K562 (cell line): ENCODE data around the gene TOR1B. TPM values are rescaled to one million over a fixed set of nuclear protein-coding genes. Genes with fewer than 3 reads are reported as not detected.

Source experiments
- ADNP ChIP-seq: fragments of 200-800 bp; sonication (Bioruptor generic); IDR thresholded peaks from 2 replicates; pipeline ENCODE4 v1.6.1; 2016; ENCODE audit warnings: missing genetic modification characterization, missing compliant biosample characterization
- CBFA2T3 ChIP-seq: fragments of 450-650 bp; IDR thresholded peaks from 2 replicates; pipeline ENCODE4 v1.6.1; 2017
- DIDO1 ChIP-seq: fragments of 450-650 bp; IDR thresholded peaks from 2 replicates; pipeline ENCODE4 v1.6.1; 2016; ENCODE audit warnings: low read depth, missing biosample characterization, missing genetic modification characterization
- HDGF ChIP-seq: fragments of 450-650 bp; IDR thresholded peaks from 2 replicates; pipeline ENCODE4 v1.6.1; 2016
- IFI16 ChIP-seq: fragments of 250-450 bp; sonication (Bioruptor Pico); IDR thresholded peaks from 2 replicates; pipeline ENCODE4 v2.1.2; 2022; ENCODE audit warnings: mild to moderate bottlenecking, inconsistent platforms
- POLR2G ChIP-seq: fragments of 200-400 bp; formaldehyde crosslinking; IDR thresholded peaks from 2 replicates; pipeline ENCODE4 v1.6.1; 2017; ENCODE audit warnings: low read depth, mild to moderate bottlenecking, antibody characterized with exemption, low read length, moderate library complexity
- RCOR1 ChIP-seq, 2 experiments: IDR thresholded peaks; 2 replicates each; pipeline ENCODE4 v1.6.1; 2012; ENCODE audit warnings: low read depth in 2 of 2, low read length in 2 of 2, borderline replicate concordance in 1 of 2, improper control_type of control experiment in 1 of 2
- SMAD4 ChIP-seq: fragments of 250-450 bp; sonication (Bioruptor Pico); conservative IDR thresholded peaks from 2 replicates; pipeline ENCODE4 v1.8.0; 2021; ENCODE audit warnings: inconsistent platforms, mild to moderate bottlenecking, moderate library complexity
- SRSF9 ChIP-seq: fragments of 200-400 bp; formaldehyde crosslinking; IDR thresholded peaks from 2 replicates; pipeline ENCODE4 v1.6.1; 2017; ENCODE audit warnings: low read depth, low read length, borderline replicate concordance
- SUPT5H ChIP-seq: fragments of 450-650 bp; IDR thresholded peaks from 2 replicates; pipeline ENCODE4 v1.6.1; 2016
- XRCC3 ChIP-seq: fragments of 450-650 bp; IDR thresholded peaks from 2 replicates; pipeline ENCODE4 v1.6.1; 2017; ENCODE audit warnings: mild to moderate bottlenecking, moderate library complexity
- ZC3H8 ChIP-seq: fragments of 450-650 bp; IDR thresholded peaks from 2 replicates; pipeline ENCODE4 v1.6.1; 2017
- ZEB2 ChIP-seq: fragments of 450-650 bp; IDR thresholded peaks from 2 replicates; pipeline ENCODE4 v1.6.1; 2016
- ZNF197 ChIP-seq: fragments of 200-800 bp; sonication (Bioruptor generic); IDR thresholded peaks from 2 replicates; pipeline ENCODE4 v1.6.1; 2016; ENCODE audit warnings: low read depth, missing genetic modification characterization, missing compliant biosample characterization
- ZNF644 ChIP-seq: fragments of 200-800 bp; sonication (Bioruptor generic); IDR thresholded peaks from 2 replicates; pipeline ENCODE4 v1.6.1; 2016; ENCODE audit warnings: low read depth, missing genetic modification characterization, missing compliant biosample characterization
- polyA plus RNA-seq, 8 experiments: library from polyadenylated mRNA; depleted of rRNA in 4 of 8; stranded (reverse) in 5 of 8; unstranded in 3 of 8; fragments of >200 nt; fragmentation: Nextera tagmentation in 2 of 8; fragmentation: Illumina TruSeq in 1 of 8; extraction: Ambion mirVana in 2 of 8; extraction: Trizol in 1 of 8; gene quantifications; 2 replicates each; pipeline versions ENCODE4 v1.2.1 to v1.2.3, GENCODE V29; 2011 to 2014; ENCODE audit warnings: inconsistent platforms in 1 of 8, missing spikeins in 1 of 8
- total RNA-seq, 7 experiments: library from RNA; depleted of rRNA in 6 of 7; stranded (reverse); fragments of >200 nt in 6 of 7; fragmentation: Illumina TruSeq in 2 of 7; extraction: Trizol in 2 of 7; gene quantifications; 2 replicates each; pipeline versions ENCODE4 v1.2.1 to v1.2.3, GENCODE V29; 2011 to 2021; ENCODE audit warnings: low replicate concordance in 1 of 7
- TF ChIP-seq, protein P1 (sequence below), 2 experiments: fragments of 150-350 bp in 1 of 2; IDR thresholded peaks; 2 replicates each; pipeline ENCODE4 v1.6.1; 2012 to 2016; ENCODE audit warnings: low read depth in 2 of 2, low read length in 2 of 2, mild to moderate bottlenecking in 1 of 2, moderate library complexity in 1 of 2
- TF ChIP-seq, protein P2 (sequence below): sonication (generic); formaldehyde crosslinking; IDR thresholded peaks from 2 replicates; pipeline ENCODE4 v1.5.0; 2020; ENCODE audit warnings: missing genetic modification reagents
- TF ChIP-seq, protein P3 (sequence below): fragments of 250-450 bp; sonication (Bioruptor Pico); IDR thresholded peaks from 2 replicates; pipeline ENCODE4 v1.8.0; 2021; ENCODE audit warnings: mild to moderate bottlenecking, moderate library complexity
- TF ChIP-seq, protein P4 (sequence below): IDR thresholded peaks from 2 replicates; pipeline ENCODE4 v1.6.1; 2014; ENCODE audit warnings: antibody characterized with exemption
- TF ChIP-seq, protein P5 (sequence below): fragments of 250-450 bp; sonication (Bioruptor Pico); IDR thresholded peaks from 2 replicates; pipeline ENCODE4 v1.9.0; 2021; ENCODE audit warnings: mild to moderate bottlenecking
- TF ChIP-seq, protein P6 (sequence below): fragments of 250-450 bp; sonication (Bioruptor Pico); IDR thresholded peaks from 2 replicates; pipeline ENCODE4 v1.8.0; 2021; ENCODE audit warnings: moderate library complexity, mild to moderate bottlenecking, inconsistent platforms

TOR1B gene
- total and polyA plus RNA-seq, 9 of the 15 experiments (the other 6 are each of a cell fraction or from before 2014, with no cell fraction given) = 4.2 to 36.5 (median 24.6) TPM

DNA sequence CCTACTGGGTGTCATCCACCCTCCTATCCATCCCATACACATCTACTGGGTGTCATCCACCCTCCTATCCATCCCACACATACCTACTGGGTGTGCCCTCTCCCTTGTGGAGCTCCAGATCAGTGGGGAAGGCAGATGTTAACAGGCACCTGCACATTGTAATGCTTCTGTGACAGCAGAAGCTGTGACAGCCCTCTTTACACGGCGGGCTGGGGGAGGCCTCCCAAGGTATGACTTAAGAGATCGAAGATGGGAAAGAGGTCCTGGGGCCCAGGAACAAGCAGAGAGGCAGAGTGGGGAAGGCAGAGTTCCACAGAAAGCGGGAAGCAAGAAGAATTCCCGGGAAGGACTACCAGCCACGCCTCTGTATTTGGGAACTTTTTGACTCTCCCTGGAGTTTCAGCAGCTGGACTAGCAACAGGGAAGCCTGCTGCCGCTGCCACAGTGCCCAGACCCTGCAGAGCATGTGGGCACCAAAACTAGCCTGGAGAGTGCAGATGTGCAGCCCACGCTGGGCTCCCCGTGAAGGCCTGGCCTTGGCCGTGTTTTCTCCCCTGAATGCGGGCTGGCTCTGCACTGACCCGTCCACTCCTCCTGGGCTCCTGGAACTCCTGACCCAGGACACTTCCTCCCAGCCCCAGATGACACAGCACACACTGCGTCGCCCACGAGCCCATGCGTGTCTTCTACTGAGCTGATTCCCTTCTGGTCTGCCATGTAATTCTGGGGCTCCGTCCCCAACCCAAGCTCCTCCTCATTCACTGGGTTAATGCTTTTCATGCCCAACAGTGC, 11.6 kb downstream of the TOR1B start (continued):
- TF ChIP-seq, protein P1, sequence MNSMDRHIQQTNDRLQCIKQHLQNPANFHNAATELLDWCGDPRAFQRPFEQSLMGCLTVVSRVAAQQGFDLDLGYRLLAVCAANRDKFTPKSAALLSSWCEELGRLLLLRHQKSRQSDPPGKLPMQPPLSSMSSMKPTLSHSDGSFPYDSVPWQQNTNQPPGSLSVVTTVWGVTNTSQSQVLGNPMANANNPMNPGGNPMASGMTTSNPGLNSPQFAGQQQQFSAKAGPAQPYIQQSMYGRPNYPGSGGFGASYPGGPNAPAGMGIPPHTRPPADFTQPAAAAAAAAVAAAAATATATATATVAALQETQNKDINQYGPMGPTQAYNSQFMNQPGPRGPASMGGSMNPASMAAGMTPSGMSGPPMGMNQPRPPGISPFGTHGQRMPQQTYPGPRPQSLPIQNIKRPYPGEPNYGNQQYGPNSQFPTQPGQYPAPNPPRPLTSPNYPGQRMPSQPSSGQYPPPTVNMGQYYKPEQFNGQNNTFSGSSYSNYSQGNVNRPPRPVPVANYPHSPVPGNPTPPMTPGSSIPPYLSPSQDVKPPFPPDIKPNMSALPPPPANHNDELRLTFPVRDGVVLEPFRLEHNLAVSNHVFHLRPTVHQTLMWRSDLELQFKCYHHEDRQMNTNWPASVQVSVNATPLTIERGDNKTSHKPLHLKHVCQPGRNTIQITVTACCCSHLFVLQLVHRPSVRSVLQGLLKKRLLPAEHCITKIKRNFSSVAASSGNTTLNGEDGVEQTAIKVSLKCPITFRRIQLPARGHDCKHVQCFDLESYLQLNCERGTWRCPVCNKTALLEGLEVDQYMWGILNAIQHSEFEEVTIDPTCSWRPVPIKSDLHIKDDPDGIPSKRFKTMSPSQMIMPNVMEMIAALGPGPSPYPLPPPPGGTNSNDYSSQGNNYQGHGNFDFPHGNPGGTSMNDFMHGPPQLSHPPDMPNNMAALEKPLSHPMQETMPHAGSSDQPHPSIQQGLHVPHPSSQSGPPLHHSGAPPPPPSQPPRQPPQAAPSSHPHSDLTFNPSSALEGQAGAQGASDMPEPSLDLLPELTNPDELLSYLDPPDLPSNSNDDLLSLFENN (IDR thresholded peaks at IDR 0.05; ENCODE audit: low read depth in 2 of 2, low read length in 2 of 2) = no peak
- no peak for TF ChIP-seq DIDO1 (tag)
- TF ChIP-seq ZEB2 = no peak
- TF ChIP-seq, protein P2, sequence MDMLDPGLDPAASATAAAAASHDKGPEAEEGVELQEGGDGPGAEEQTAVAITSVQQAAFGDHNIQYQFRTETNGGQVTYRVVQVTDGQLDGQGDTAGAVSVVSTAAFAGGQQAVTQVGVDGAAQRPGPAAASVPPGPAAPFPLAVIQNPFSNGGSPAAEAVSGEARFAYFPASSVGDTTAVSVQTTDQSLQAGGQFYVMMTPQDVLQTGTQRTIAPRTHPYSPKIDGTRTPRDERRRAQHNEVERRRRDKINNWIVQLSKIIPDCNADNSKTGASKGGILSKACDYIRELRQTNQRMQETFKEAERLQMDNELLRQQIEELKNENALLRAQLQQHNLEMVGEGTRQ (CRISPR knock-in tag) = no peak
- TF ChIP-seq, protein P3, sequence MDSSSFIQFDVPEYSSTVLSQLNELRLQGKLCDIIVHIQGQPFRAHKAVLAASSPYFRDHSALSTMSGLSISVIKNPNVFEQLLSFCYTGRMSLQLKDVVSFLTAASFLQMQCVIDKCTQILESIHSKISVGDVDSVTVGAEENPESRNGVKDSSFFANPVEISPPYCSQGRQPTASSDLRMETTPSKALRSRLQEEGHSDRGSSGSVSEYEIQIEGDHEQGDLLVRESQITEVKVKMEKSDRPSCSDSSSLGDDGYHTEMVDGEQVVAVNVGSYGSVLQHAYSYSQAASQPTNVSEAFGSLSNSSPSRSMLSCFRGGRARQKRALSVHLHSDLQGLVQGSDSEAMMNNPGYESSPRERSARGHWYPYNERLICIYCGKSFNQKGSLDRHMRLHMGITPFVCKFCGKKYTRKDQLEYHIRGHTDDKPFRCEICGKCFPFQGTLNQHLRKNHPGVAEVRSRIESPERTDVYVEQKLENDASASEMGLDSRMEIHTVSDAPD (CRISPR knock-in tag) = no peak
- no peak for TF ChIP-seq XRCC3
- TF ChIP-seq SMAD4 (CRISPR knock-in tag) = no peak
- TF ChIP-seq SUPT5H = 0 out of 2 replicates have a peak, but pooled peaks have one; percentile 38
- TF ChIP-seq ZC3H8 = no peak
- 0 out of 2 replicates have a peak, but pooled peaks have one; percentile 12 for TF ChIP-seq CBFA2T3
- TF ChIP-seq, protein P4, sequence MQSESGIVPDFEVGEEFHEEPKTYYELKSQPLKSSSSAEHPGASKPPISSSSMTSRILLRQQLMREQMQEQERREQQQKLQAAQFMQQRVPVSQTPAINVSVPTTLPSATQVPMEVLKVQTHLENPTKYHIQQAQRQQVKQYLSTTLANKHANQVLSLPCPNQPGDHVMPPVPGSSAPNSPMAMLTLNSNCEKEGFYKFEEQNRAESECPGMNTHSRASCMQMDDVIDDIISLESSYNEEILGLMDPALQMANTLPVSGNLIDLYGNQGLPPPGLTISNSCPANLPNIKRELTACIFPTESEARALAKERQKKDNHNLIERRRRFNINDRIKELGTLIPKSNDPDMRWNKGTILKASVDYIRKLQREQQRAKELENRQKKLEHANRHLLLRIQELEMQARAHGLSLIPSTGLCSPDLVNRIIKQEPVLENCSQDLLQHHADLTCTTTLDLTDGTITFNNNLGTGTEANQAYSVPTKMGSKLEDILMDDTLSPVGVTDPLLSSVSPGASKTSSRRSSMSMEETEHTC = no peak
- no peak for TF ChIP-seq ADNP (tag)
- TF ChIP-seq, protein P5, sequence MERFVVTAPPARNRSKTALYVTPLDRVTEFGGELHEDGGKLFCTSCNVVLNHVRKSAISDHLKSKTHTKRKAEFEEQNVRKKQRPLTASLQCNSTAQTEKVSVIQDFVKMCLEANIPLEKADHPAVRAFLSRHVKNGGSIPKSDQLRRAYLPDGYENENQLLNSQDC (CRISPR knock-in tag) = no peak
- TF ChIP-seq SRSF9 = no peak
- TF ChIP-seq IFI16 (CRISPR knock-in tag) = no peak
- TF ChIP-seq POLR2G = peak; percentile 67
- TF ChIP-seq, protein P6, sequence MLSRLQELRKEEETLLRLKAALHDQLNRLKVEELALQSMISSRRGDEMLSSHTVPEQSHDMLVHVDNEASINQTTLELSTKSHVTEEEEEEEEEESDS (CRISPR knock-in tag) = no peak
- no peak for TF ChIP-seq ZNF644 (tag)
- TF ChIP-seq RCOR1 (IDR thresholded peaks at IDR 0.05; ENCODE audit: borderline replicate concordance in 1 of 2, low read depth in 2 of 2, low read length in 2 of 2) = no peak
- no peak for TF ChIP-seq HDGF
- no peak for TF ChIP-seq ZNF197
